Transverse colon (tissue), 3 donors: ENCODE results near the gene LAMA4.

Source experiments
- CTCF ChIP-seq, 5 experiments: fragments of 200-600 bp in 3 of 5; fragments of 450-650 bp in 2 of 5; sonication (generic) in 3 of 5; IDR thresholded peaks; 1 replicate in 2 of 5; 2 replicates in 3 of 5; pipeline ENCODE4 v1.5.1; 2016 to 2017; ENCODE audit warnings: antibody characterized with exemption in 5 of 5, inconsistent platforms in 3 of 5, mild to moderate bottlenecking in 2 of 5, moderate library complexity in 1 of 5
- EP300 ChIP-seq: sonication (generic); formaldehyde crosslinking; IDR thresholded peaks from one replicate; pipeline ENCODE4 v1.6.1; 2017; ENCODE audit warnings: antibody characterized with exemption, low read depth
- POLR2A ChIP-seq: fragments of 450-650 bp; IDR thresholded peaks from one replicate; pipeline ENCODE4 v1.6.1; 2016; ENCODE audit warnings: antibody characterized with exemption, mild to moderate bottlenecking, moderate library complexity

GRCh38 chr6:112173221-112173804 lies 81.1 kb downstream of the LAMA4 start:
- TF ChIP-seq POLR2A = no peak
- no peak for TF ChIP-seq CTCF (IDR thresholded peaks at IDR 0.05)
- TF ChIP-seq EP300 = no peak
